NCI-H82 treated with DMSO at 0.1 percent for 48 hours (cell line): ENCODE data around the gene KDM4B.

Source experiments
- DNase-seq: peaks from one replicate; lab custom pipeline; 2025; ENCODE audit not compliant: unreplicated experiment; lab: John Stamatoyannopoulos, UW

KDM4B gene

DNA sequence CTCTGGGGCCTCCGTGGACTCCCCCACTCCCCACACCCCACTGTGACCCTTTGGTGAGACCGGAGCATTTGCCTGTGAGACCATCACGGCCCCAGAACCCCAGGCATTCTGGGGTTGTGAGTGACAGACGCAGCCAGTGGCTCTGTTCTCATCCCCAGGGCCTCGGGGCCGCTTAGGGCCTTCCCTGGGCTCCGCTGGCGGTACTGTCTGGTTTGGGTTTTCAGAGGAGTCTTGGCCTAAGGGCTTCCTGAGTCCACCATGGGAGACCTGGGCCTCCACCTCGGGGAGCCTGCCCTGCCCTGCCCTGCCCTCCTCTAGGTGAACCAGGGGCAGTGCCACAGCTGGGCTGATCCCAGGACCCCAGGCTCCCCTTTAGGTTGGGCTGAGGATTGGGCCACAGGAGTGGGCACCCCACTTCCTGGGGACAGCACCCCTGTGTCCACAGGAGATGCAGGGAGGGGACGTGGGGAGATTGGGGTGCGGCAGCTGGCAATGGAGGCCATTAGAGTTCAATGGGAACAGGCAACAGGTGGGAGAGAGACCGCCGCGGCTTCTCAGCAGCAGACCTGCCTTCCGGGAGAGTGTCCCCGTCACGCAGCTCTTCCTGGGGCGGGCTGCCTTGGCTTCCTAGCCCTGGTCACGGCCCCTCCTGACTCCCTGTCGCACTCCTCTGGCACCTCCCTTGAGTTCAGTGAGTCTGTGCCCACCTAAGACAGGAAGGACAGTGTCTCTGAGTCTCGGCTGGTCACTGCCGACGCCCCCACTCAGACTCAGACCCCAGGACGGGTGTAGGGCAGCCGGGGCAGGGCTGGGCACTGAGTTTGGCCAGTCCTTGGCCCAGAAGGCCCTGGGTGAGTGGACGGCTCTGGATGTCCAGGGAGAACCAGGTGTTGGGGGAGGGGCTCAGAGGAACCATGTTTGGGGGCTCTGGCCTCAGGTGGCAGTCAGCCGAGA is 164.1 kb downstream of the KDM4B start:
- no peak for DNase-seq

DNA sequence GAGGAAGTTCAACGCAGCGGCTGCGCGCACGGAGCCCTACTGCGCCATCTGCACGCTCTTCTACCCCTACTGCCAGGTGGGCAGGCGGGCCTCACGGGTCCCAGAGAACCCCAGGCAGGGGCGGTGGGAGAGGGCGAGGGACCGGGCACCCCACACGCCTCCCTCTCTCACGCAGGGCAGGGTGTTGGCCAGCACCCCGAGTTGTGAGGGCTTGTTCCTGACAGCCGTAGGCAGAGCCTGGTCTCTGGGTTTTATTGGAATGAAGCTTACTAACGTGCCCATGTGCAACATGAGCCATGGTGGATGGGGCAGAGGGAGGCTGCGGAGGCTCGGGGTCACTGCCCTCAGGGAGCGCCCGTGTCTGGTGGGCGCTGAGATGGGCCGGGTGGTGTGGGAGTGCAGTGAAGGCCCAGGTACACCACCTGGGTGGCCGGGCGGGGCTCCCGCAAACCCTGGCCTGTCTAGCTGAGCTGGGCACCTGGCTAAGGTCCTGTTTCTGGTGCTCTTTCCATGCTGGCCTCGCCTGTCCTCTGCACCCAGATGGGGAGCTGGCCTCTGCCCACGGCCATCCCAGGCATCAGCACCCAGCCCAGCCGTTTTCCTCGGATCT is 165.2 kb downstream of the KDM4B start:
- no peak for DNase-seq

DNA sequence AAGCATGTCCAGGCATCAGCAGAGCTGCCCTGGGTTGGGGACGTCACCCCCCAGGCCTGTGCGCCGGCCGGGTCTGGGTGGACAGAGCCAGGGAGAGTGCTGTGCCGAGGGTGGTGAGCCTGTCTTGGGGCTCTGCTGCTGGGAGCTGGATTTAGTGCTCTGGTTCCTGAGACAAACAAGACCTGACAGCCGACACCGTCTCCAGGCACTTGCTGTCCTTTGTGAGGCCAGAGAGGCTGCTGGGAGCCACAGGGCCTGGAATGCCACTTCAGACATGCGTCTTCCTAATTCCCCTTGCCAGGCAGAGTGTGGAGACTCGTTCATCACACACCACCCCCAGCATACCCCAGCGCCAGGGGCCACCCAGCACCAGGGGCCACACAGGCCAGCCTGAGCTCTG is 165.8 kb downstream of the KDM4B start:
- no peak for DNase-seq

DNA sequence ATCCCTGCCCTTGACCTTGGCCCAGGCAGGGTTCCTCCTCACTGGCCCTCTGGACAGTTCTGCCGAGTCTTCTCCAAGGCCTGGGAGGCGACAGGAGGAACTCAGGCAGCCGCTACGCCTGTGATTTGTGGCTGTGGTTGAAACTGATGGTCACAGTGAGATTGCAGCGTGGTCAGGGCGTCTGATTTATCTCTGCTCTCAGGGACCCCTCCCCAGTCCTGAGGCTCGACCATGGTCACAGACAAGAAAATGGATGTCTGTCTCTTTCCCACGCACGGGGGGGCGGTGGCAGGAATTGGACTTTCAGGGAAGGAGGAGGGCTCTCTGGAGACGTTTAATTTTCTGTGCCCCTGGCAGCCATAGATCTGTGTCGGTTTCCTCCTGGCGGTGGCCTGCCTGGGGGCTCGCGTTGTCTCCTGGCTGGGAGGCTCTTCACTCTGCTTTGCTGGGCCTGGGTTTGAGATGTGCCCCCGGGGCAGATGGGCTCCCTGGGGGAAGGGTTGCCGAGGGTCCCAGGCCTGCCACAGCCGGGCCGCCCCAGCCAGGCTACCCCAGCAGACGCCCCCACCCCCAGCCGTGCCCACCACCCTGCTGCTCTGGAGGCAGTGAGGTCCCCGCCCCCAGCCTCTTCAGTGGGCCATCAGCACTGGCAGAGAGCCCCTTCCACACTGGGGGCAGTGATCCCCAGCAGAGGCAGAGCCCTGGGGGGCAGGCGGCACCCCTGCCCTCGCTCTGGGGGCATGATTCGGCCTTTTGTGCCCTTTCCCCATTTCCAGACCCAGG is 167.4 kb downstream of the KDM4B start:
- no peak for DNase-seq

DNA sequence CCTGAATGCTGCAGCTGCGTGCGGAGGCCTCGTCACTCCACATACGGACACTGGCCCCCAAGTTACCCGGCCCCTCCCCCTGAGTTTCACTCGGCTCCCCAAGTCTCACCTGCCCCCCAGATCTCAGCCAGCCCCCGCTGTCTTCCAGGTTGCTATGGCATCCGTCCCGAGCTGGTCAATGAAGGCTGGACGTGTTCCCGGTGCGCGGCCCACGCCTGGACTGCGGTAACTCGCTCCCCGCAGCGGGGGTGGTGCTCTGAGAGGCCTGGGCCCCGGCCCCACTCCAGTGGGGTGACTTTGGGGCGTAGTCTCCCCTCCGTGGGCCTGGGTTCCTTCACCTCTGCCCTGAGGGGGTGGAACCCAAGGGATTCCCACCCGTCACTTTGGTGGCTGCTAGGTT is 168.2 kb downstream of the KDM4B start:
- no peak for DNase-seq

DNA sequence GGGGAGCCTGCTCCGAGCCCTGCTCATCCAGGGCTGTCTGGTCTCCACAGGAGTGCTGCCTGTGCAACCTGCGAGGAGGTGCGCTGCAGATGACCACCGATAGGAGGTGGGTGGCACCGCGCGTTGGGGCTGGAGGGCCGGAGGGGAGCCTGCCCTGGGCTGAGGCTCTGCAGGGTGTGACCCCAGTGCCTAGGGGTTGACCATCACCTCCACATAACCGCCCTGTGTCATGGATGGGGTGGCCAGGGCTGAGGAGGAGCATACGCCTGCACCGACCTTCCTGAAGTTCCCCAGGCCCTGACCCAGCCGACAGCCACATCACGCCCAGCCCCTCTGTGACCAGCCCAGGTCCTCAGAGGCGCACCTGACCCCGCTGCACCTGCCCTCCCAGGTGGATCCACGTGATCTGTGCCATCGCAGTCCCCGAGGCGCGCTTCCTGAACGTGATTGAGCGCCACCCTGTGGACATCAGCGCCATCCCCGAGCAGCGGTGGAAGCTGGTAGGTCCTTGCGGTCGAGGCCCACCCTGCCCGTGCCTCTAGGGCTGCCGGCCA is 168.7 kb downstream of the KDM4B start:
- no peak for DNase-seq

DNA sequence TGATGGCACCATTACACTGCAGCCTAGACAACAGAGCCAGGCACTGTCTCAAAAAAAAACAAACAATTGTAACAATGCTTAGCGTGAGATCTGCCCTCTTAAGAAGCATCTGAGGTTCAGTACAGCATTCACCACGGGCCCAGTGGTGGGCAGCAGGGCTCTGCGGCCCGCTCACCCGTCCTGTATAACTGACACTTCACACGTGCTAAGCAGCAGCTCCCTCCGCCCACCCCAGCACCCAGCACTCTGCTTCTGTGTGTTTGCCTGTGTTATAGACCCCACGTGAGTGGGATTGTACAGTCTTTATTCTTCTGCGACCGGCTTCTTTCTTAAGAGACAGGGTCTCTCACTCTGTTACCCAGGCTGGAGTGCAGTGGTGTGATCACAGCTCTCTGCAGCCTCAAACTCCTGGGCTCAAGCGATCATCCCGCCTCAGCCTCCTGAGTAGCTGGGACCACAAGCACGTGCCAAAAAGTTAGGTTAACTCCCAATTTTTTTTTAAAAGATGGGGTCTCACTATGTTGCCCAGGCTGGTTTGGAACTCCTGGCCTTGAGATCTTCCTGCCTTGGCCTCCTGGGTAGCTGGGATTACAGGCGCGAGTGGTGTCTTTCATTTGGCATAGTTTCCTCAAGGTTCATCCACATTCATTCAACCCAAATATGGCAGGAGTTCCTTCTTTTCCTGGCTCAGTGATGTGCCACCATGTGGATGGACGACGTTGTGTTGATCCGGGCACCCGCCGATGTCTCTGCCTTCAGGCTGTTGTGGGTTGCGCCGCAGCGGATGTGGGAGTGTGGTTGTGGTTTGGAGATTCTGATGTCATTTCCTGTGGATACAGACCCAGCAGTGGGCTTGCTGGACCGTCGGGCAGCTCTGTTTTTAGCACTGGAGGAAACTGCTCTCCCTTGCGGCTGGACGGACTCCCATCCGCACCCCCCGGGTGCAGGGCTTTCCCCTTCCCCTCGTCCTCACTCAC is 170.0 kb downstream of the KDM4B start:
- DNase-seq: no peak

DNA sequence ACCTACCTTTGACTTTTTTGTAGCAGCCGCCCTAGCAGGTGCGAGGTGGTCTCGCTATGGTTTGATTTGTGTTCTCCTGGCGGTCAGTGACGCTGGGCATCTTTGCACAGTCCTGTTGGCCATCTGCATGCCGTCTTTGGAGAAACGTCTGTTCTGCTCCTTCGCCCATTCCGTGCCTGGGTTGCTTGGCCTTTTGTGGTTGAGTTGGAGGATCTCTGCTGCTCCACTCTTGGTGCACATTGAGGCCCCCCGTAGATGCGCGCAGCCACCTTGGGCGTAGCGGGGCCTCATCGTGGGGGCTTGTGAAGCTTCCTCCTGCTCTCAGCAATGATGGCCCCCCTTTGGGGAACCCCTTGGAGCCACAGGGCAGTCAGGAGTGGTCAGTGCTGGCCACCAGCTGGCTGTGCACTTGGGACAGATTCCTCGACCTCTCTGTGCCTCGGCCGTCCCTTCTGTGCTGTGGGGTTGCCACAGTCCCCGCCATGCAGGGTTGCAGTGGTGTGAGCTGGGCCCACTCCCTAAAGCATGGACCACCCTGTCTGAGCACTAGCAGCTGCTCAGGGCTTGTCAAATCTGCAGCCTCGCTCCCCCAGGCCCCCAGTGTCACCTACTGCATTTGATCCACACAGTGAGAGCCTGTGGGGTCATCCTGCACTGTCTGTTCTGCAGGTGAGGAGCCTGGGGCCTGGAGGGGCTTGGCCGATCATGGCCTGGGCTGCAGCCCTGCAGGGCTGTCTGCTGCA is 170.8 kb downstream of the KDM4B start:
- DNase-seq: no peak

DNA sequence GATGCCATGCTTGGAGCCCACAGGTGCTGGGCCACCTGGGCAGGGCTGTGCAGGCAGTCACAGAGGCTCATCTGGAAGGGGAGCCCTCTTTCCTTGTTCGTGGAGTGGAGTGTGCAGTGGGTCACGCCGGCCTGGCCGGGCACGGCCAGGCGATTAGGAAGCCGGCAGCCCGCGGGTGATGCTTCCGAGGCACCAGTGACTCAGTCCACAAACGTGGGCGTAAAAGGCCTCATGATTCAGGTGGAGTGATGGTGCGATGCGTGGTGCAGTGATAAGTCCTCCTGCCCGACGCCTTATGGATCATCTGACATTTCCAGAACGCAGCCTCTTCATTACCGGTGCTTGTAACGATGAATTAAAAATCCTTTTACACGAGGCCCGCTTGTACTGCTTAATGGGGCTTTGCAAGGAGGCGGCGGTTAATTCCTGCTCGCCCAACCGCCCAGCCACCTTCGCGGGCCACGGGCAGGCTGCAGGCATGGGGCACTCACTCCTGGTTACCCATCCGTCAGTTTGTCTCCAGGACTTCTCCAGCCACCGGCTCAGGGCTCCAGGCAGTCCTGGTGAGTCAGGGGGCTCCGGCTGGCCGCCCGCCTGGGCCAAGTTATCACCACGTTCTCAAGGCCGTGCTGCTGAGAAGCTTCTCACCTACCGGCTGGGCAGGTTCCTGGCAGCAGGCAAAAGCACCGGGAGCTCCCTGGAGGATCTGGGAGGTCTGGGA is 172.4 kb downstream of the KDM4B start:
- no peak for DNase-seq

DNA sequence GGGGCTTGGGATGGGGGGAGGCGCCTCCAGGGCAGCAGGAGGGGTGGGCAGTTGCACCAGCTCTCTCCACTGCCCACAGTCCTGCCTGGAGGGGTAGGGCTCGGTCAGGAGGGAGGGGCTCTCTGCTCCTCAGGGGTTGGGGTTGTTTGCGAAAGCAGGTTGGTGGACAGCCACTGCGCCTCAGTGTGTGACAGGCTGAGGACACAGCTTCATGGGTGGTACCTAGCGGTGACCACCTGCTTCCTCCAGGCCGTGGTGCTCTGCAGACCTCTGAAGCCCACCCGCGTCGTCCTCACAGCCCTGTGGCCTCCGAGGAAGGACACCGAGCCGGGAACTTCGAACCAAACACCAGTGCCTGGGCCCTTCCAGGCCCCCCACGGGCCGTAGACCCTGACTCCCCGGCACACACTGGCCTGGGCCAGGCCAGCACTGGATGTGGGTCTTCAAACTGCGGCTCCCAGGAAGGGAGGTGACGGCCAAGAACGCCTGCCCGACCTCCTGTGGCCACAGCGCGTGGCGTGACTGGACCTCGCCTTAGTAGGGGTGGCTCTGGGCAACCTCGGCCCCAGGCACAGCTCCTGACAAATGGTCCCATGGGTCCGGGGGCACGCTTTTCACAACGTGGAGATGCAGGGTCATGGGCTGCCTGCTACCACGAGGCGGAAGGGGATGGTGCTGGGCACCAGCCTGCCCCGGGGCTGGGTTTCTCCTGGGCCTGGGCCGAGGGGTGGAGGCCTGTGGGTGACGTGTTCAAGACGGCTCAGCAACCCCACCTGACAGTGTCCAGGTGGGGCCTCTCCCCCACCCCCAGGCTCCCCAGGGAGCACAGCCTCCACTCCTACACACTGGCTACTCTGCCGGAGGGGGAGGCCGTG is 173.2 kb downstream of the KDM4B start:
- DNase-seq: no peak

DNA sequence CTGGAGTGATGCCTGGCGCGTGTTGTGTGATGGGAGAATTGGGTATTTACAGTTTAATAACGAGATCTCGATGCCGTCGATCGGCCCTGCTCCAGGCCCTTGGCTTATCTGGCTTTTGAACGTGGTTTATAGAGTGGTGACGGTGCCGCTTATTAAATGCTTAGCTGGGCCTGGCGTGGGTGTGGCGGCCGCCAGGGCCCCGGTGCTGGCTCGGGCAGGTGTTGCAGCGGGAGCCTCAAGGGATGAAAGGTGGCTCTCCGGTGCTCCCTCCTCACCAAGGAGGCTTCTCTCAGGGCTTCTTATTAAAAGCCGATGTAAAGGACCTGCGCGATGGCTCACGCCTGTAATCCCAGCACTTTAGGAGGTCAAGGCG is 173.8 kb downstream of the KDM4B start:
- DNase-seq: no peak

DNA sequence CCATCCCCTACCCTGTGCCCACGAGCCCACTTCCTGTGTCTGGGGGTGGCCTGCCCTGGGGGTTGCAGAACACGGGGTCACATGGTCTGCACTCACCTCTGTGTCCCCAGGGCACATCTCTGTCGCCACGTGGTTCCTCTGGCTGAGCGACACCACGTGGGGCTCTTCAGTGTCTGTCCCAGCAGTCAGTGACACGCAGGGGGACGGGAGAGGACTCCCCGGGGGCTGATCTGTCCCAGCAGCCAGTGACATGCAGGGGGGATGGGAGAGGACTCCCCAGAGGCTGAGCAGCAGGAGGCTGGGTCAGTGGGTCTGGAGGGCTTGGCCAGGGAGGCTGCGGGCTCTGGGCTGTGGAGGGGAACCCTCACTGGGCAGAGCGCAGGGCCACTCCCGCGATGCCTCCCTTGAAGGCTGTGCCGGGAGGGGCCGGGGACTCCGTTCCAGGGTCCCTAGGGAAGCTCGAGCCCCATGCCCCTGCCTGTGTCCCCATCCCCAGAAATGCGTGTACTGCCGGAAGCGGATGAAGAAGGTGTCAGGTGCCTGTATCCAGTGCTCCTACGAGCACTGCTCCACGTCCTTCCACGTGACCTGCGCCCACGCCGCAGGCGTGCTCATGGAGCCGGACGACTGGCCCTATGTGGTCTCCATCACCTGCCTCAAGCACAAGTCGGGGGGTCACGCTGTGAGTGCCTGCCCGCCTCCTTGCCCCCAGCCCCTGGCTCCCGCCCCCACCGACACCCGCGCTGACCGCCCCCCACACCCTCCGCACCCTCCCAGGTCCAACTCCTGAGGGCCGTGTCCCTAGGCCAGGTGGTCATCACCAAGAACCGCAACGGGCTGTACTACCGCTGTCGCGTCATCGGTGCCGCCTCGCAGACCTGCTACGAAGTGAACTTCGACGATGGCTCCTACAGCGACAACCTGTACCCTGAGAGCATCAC is 174.8 kb downstream of the KDM4B start:
- no peak for DNase-seq

DNA sequence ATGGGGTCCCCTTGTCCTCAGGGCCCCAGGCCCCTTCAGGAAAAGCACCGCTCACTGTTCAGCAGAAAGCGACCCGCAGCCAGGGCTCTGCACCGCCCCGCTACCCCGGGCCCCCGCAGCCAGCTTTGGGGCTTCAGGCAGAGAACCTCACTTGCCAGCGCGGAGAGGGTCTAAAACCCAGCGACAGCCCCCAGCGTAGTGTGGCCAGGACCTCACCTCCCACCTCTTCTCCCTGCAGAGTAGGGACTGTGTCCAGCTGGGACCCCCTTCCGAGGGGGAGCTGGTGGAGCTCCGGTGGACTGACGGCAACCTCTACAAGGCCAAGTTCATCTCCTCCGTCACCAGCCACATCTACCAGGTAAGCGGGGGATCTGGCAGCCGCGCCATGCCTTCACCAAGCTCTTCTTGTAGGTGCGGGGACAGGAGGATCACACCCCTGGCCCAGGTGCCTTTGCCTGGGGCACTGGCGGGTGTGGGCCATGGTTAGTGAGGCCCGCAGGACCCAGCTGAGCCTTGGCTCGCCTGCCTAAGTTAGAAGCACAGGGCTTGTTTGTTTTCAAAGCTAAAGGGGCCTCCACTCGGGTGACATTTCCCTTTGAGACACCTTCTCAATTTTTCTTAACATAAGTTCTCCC is 175.7 kb downstream of the KDM4B start:
- no peak for DNase-seq

DNA sequence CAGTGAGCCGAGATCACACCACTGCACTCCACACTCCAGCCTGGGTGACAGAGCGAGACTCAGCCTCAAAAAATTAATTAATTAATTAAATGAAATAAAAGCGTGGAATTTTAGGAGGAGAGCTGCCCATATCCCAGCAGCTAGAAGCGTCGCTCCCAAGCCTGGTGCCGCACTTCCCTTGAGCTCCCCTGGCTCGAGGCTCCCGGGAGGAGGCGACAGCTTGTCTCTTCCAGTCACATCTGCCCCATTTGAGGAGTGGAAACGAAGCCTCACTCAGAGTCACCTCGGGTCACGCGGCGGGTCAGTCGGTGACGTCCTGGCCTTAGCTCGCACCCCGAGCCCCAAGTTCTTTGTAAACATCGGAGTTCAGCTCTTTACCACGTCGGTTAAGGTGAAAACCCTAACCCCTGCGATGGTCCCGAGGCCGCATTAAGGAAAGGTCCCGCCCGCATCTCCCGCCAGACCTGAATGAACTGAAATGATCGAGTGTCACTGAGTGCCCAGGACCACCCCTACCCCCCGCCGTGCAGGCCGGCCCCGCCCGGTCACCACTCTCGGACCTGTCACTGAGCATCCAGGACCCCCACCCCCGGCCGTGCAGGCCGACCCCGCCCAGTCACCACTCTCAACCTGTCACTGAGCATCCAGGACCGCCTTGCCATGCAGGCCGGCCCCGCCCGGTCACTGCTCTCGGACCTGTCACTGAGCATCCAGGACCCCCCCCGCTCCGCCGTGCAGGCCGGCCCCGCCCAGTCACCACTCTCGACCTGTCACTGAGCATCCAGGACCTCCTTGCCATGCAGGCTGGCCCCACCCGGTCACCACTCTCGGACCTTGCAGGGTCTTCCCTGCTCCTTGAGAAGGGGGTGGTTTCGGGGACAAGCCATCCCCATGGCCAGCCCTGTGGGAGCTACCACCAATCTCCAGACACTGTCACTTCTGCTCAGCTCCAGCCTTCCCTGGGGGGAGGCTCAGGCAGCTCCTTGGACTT is 176.9 kb downstream of the KDM4B start:
- DNase-seq: no peak
